Measurements from ENCODE around the gene MYO1G.
A peak's percentile ranks its signal among the peaks of the same experiment; 100 is the strongest.
"Not testable (repeated sequence)": the region's sequence is repeated elsewhere in the genome, so short reads cannot be mapped to it uniquely, and the experiment has no call there.

Gene MYO1G

DNA sequence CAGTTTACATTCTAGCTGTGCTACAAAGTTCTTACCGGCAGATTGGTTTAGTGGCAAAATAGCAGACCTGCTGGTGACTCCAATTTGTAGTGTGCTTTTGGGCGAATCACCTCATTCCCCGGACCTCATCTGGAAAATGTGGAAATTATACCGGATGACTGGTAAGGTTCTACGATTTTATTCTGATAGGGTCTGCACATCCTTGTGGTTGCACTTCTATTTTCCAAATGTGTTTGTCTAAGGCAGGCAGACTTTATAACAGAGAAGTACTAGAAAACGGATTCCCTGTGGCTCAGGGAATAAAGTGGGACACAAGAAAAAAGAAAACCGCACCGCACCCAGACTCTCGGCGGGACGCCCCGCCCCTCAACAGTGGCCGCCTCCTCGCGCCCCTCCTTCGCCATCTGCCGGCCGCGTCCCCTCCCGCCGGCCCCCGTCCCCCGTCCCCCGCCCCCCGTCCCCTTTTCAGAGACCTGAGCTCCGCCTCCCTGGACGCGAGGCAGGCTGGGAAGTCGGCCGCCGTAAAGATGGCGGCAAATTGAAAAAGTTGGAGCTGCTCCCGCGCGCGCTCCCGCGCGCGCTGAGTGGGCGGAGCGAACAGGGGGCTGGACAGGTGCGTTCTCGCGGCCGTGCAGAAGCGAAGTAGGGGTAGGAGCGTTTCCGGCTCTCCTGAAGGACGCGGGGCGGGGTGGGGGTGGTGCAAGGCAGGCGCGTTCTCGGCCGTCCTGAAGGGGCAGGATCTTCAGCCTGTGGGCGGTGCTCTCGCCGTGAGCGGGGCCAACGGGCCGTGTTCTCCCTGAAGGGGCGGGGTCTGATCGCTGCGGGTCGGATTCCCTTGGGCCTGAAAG lies 20.7 kb upstream of the MYO1G start:
- peak; percentile 98 for DNase-seq (ENCODE audit: low read depth)

- no peak for DNase-seq (ENCODE audit: low read depth)
Measured at GRCh38 chr7:44998153-44998871, 19.5 kb upstream of the MYO1G start.

GRCh38 chr7:44995555-44996493 lies 17.0 kb upstream of the MYO1G start:
- DNase-seq (ENCODE audit: low read depth): no peak

GRCh38 chr7:44994877-44995554 lies 16.2 kb upstream of the MYO1G start:
- no peak for DNase-seq (ENCODE audit: low read depth)

- DNase-seq (ENCODE audit: low read depth): not testable (repeated sequence)
Measured at GRCh38 chr7:44992004-44992795, 13.4 kb upstream of the MYO1G start.

DNA sequence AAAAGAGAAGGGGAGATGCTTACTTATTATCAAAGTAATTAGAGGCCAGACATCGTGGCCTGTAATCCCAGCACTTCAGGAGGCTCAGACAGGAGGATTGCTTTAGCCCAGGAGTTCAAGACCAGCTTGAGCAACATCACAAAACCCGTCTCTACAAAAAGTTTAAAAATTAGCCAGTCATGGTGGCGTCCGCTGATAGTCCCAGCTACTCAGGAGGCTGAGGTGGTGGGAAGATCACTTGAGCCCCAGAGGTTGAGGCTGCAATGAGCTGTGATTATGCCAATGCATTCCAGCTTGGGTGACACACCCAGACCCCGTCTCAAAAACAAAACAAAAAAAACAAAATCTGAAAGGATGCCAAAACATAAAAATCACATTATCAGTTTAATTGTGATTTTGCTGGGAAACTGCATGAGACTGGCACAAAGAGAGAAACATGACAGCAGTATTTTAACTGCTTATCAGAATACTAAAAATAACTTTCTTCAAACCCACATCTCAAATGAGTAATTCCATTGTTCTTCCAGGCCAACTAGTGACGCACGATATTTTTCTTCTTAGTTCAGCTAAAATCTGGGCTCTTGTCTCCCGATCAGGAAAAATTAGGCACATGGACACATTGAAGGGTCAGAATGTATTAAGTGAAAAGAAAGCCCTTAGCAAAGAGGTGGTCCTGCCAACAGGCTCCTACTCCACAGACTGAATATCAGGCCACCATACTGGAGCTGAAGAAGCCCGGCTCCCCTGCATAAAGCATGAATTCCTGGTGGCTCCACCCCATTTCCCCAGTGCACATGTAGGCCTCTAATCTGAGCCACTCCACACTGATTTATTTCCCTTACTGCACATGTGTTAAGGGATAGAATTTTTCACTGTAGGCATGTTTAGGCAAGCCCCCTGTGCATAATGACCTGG lies 11.6 kb upstream of the MYO1G start:
- DNase-seq (ENCODE audit: low read depth): no peak

DNA sequence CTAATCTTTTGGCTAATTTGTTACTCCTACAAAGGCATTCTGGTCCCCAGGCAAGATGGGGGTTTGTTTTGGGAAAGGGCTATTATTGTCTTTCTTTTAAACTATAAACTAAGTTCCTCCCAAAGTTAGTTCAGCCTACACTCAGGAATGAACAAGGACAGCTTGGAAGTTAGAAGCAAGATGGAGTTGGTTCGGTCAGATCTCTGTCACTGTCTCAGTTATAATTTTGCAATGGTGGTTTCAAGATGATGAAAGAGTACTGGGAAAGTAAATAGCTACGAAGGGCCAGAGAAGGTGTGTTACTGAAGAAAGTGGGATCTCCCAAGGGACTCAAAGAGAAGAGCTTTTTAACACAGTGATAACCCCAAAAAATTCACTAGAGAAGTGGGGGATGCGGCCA lies 10.3 kb upstream of the MYO1G start:
- no peak for DNase-seq (ENCODE audit: low read depth)

DNA sequence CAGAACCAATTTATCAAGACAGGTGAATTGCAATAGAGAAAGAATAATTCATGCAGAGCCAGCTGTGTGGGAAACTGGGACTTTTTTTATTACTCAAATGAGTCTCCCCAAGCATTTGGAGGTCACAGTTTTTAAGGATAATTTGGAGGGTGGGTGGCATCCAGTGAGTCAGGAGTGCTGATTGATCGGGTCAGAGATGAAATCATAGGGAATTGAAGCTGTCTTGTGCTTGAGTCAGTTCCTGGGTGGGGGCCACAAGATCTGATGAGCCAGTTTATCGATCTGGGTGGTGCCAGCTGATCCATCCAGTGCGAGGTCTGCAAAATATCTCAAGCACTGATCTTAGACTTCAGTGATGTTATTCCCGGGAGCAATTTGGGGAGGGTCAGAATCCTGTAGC lies 9.9 kb upstream of the MYO1G start:
- no peak for DNase-seq (ENCODE audit: low read depth)

DNA sequence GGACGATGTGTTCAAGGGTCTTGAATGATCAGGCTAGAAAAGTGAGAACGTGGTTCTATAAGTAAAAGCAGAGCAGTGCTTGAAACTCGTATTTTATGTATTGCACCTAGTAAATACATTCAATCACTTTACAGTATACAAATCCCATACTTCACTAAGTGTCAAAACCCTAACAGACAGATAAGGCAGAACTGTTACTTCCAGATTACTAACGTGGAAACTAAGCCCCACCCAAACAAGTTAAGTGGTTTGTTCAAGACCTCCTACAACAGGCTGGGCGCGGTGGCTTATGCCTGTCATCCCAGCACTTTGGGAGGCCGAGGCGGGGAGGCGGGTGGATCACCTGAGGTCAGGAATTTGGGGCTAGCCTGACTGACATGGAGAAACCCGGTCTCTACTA lies 9.2 kb upstream of the MYO1G start:
- no peak for DNase-seq (ENCODE audit: low read depth)

DNA sequence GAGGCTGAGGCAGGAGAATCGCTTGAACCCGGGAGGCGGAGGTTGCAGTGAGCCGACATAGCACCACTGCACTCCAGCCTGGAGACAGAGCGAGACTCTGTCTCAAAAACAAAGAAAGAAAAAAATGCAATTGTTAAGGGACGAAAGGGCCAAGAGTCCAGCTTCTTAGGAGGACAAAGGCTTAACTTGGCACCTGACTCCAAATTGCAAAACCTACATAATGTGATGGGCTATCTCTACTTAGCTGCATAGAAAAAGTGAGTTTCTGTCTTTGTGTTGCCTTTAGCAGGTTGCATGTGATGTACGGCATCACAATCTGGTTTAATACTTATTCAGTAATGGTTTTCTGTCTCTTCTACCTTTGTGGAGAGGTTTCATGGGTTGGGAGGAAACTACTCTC lies 8.6 kb upstream of the MYO1G start:
- DNase-seq (ENCODE audit: low read depth): no peak

GRCh38 chr7:44986218-44987053 lies 7.6 kb upstream of the MYO1G start:
- peak; percentile 95 for DNase-seq (ENCODE audit: low read depth)

GRCh38 chr7:44985900-44986217 lies 7.0 kb upstream of the MYO1G start:
- no peak for DNase-seq (ENCODE audit: low read depth)

DNA sequence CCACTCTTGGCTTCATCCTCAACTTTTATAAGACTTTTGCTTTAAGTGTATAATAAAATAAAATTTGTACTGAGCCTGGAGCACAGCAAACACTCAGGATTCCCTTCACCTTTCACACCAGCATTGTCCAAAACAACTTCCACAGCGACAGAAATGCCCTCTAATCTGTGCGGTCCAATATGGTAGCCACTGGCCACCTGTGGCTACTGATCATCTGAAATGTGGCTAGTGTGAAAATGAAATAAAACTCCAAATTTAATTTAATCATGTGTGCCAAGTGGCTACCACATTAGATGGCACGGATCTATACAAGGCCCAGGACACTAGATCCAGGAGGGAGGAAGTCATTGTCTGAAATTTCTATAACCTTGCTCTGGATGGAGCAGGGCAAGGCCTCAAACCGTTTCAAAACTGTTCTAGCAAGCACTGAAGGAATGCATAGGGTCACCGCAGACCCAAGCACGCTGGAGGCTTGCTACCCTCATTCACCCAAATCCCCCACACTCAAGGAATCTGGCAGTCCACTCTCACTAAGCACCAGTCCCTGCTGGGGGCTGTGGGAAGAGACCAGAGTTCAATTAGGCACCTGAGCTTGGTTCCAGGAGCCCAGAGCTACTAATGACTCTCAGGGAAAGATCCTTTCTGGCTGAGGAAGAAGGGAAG lies 6.3 kb upstream of the MYO1G start:
- DNase-seq (ENCODE audit: low read depth): no peak

- no peak for DNase-seq (ENCODE audit: low read depth)
Measured at GRCh38 chr7:44984478-44984758, 5.6 kb upstream of the MYO1G start.

DNA sequence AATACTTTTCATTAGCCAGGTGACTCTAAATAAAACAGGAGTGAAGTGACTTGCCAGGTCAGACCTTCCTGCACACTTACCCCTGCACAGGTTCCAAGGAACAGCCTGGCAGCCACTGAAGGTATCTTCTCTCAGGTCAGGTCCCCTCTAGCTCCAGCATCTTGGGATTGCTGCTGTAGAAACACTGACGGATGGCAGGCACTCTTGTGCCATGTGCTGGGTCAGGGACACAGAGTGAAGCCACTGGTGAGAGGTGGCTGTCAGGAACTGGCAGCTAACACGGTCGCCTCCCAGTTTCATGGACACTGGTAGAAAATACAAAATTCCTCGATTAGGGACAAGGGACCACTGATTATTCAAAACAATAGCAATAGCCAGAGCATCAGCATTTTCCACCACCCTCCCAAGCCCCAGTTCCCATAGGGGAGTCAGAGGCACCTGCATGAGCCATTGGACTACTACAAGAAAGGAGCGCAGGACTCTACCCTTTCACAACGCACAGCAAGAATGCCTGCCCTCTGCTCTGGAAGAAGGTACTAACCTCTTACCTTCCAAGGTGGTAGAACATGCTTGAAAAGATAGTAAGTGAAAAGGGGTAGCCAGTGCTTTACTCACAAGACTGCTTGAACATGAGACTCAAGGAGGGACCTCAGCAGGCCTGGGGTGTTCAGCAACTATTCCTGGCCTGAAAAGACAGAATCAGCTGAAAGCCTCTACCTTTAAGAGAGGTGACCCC lies 5.1 kb upstream of the MYO1G start:
- no peak for DNase-seq (ENCODE audit: low read depth)

DNA sequence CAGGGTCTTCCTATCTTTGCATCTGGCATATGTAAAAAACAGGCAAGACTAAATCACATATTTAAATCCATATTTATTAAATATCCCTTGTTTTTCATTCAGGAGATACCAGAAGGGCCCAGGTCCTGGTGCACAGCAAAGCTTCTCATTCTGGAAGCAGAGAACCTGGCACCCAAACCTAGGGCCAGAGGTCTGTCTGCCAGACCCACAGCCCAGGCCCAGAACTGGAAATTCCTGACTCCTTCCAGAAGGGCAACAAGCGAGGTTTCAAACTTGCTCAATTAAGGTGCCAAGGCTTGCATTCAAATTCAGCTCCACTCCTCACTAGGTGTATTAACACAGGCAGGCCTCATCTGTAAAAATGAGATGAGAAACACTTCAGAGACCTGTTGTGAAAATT lies 4.2 kb upstream of the MYO1G start:
- DNase-seq (ENCODE audit: low read depth): no peak

GRCh38 chr7:44982535-44982923 lies 3.7 kb upstream of the MYO1G start:
- no peak for DNase-seq (ENCODE audit: low read depth)

DNA sequence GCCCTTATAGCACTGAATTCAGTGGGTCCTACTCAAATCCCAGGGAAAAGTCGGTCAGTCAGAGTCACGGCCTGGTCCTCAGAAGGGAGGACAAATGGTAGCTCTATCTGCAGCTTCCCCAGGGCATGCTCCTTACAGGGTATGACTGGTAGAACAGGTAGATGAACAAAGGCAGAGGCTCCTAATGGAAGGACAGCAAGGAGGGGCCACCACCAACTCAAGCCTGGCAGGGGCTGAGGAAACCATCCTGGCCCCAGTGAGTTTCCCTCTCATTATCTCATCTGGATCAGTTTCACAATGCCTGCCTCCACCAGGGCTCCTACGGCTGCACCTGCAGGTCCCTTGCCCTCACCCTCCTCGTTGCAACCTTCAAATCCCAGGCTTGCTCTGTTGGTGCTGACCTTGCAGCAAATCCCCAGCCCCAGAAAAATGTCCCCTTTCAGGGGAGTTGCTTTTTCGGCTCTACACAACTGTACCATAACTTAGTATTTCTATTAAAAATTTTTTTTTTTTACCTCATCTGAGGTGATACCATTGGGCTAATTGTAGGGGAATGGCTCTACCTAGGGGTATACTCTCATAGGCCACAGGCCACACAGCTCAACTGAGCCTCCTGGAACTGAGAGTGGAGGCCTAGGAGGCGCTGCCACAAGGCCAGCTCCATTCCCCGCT lies 2.4 kb upstream of the MYO1G start:
- DNase-seq (ENCODE audit: low read depth): no peak
